A549 (cell line): ENCODE data around the gene LCE5A. TPM values are rescaled to one million over a fixed set of nuclear protein-coding genes. Genes with fewer than 3 reads are reported as not detected.

Experiments used
- ATAC-seq, 2 experiments: fragments of 200-7000 bp in 1 of 2; fragments of >200 bp in 1 of 2; cut with Nextera tagmentation in 1 of 2; cut with Tn5 transposase in 1 of 2; 3 replicates each; pipeline versions ENCODE4 v1.8.0 to v1.9.1; 2018 to 2020; ENCODE audit warnings: mild to moderate bottlenecking in 1 of 2, moderate library complexity in 1 of 2
- CTCF ChIA-PET: fragments of 300-600 bp; sonication (Branson Sonifier 250); formaldehyde crosslinking; extraction: SDS; loops from one replicate; lab custom pipeline; 2021; ENCODE audit warnings: antibody characterized with exemption, inconsistent platforms; lab: Yijun Ruan, JAX
- POLR2A ChIA-PET: fragments of 350-600 bp; formaldehyde crosslinking; extraction: SDS; loops from one replicate; lab custom pipeline; 2021; ENCODE audit warnings: antibody characterized with exemption, inconsistent platforms; lab: Yijun Ruan, JAX
- DNase-seq, 2 experiments: peaks; one replicate each; pipeline versions ENCODE4 v3.0.0 to v3.0.0-alpha.2; 2011 to 2016; ENCODE audit warnings: low read depth in 1 of 2, low spot score in 1 of 2
- FAIRE-seq: peaks from 2 replicates; lab custom pipeline; 2011; peaks lifted over from hg19 to GRCh38; lab: Jason Lieb, UNC
- H3K27ac ChIP-seq, 2 experiments: fragments of >200 bp; sonication (Bioruptor Twin); formaldehyde crosslinking; 3 replicates each; pipeline ENCODE4 v1.5.1; 2016 to 2017
- H3K4me1 ChIP-seq: fragments of >200 bp; sonication (Bioruptor Twin); formaldehyde crosslinking; 3 replicates; pipeline ENCODE4 v1.6.1; 2016
- H3K4me2 ChIP-seq: fragments of >200 bp; sonication (Bioruptor Twin); formaldehyde crosslinking; 3 replicates; pipeline ENCODE4 v1.6.1; 2016
- H3K4me3 ChIP-seq: fragments of >200 bp; sonication (Bioruptor Twin); formaldehyde crosslinking; 3 replicates; pipeline ENCODE4 v1.5.1; 2016
- H3K9me3 ChIP-seq: fragments of >200 bp; sonication (Bioruptor Twin); formaldehyde crosslinking; 3 replicates; pipeline ENCODE4 v1.6.1; 2016
- BCL3 ChIP-seq: fragments of >200 bp; sonication (Bioruptor Twin); formaldehyde crosslinking; IDR thresholded peaks from 3 replicates; pipeline ENCODE4 v1.6.1; 2016
- BHLHE40 ChIP-seq: IDR thresholded peaks from 2 replicates; pipeline ENCODE4 v1.6.1; 2012; ENCODE audit warnings: low read depth, low read length, inconsistent platforms
- CBX8 ChIP-seq: fragments of 200-600 bp; sonication (generic); IDR thresholded peaks from 2 replicates; pipeline ENCODE4 v1.6.1; 2016
- CEBPB ChIP-seq, 2 experiments: fragments of >200 bp in 1 of 2; sonication (Bioruptor Twin) in 1 of 2; formaldehyde crosslinking in 1 of 2; IDR thresholded peaks; 2 replicates each; pipeline ENCODE4 v1.6.1; 2012 to 2016
- CHD2 ChIP-seq: fragments of 150-350 bp; IDR thresholded peaks from 2 replicates; pipeline ENCODE4 v1.6.1; 2014; ENCODE audit warnings: low read length; ENCODE audit not compliant: partially characterized antibody
- CHD4 ChIP-seq: fragments of 200-600 bp; sonication (generic); IDR thresholded peaks from 2 replicates; pipeline ENCODE4 v1.6.1; 2016; ENCODE audit warnings: antibody characterized with exemption, mild to moderate bottlenecking, borderline replicate concordance
- CTCF ChIP-seq: fragments of >200 bp; sonication (Bioruptor Twin); formaldehyde crosslinking; IDR thresholded peaks from 3 replicates; pipeline ENCODE4 v1.5.1; 2016
- EP300 ChIP-seq, 2 experiments: fragments of >200 bp; sonication (Bioruptor Twin); formaldehyde crosslinking; IDR thresholded peaks; 2 replicates in 1 of 2; 3 replicates in 1 of 2; pipeline ENCODE4 v1.6.1; 2016 to 2017
- ESRRA ChIP-seq: fragments of 150-350 bp; IDR thresholded peaks from 2 replicates; pipeline ENCODE4 v1.6.1; 2014; ENCODE audit warnings: mild to moderate bottlenecking, low read length, borderline replicate concordance
- FOSL2 ChIP-seq, 2 experiments: fragments of 450-650 bp in 1 of 2; fragments of >200 bp in 1 of 2; sonication (Bioruptor Twin) in 1 of 2; formaldehyde crosslinking; IDR thresholded peaks; 2 replicates each; pipeline versions ENCODE4 v1.5.0 to v1.6.1; 2016 to 2020; ENCODE audit warnings: mild to moderate bottlenecking in 1 of 2, moderate library complexity in 1 of 2
- FOXS1 ChIP-seq: fragments of 250-450 bp; sonication (Bioruptor Pico); IDR thresholded peaks from 2 replicates; pipeline ENCODE4 v1.5.0; 2020; ENCODE audit warnings: mild to moderate bottlenecking, moderate library complexity
- GATA3 ChIP-seq: IDR thresholded peaks from 2 replicates; pipeline ENCODE4 v1.6.1; 2012; ENCODE audit warnings: borderline replicate concordance
- HES2 ChIP-seq: fragments of >200 bp; sonication (Bioruptor Twin); formaldehyde crosslinking; IDR thresholded peaks from 2 replicates; pipeline ENCODE4 v1.6.1; 2016
- HMGXB4 ChIP-seq: fragments of 250-450 bp; sonication (Bioruptor Pico); IDR thresholded peaks from 2 replicates; pipeline ENCODE4 v1.5.0; 2021; ENCODE audit warnings: mild to moderate bottlenecking, moderate library complexity, borderline replicate concordance
- HOXB5 ChIP-seq: fragments of 250-450 bp; sonication (Bioruptor Pico); IDR thresholded peaks from 2 replicates; pipeline ENCODE4 v1.5.0; 2020; ENCODE audit warnings: mild to moderate bottlenecking, moderate library complexity
- JUN ChIP-seq, 2 experiments: fragments of >200 bp; sonication (Bioruptor Twin); formaldehyde crosslinking; IDR thresholded peaks; 2 replicates in 1 of 2; 3 replicates in 1 of 2; pipeline ENCODE4 v1.6.1; 2016 to 2017
- JUNB ChIP-seq: fragments of >200 bp; sonication (Bioruptor Twin); formaldehyde crosslinking; IDR thresholded peaks from 2 replicates; pipeline ENCODE4 v1.6.1; 2016
- KDM1A ChIP-seq: fragments of 200-600 bp; sonication (generic); IDR thresholded peaks from 2 replicates; pipeline ENCODE4 v1.6.1; 2016; ENCODE audit warnings: low read depth, mild to moderate bottlenecking
- MAFK ChIP-seq: fragments of 450-650 bp; IDR thresholded peaks from 2 replicates; pipeline ENCODE4 v1.6.1; 2014; ENCODE audit not compliant: partially characterized antibody
- MAX ChIP-seq: IDR thresholded peaks from 2 replicates; pipeline ENCODE4 v1.6.1; 2012
- PBX3 ChIP-seq: IDR thresholded peaks from 2 replicates; pipeline ENCODE4 v1.6.1; 2012
- PHF8 ChIP-seq: fragments of 200-600 bp; sonication (generic); IDR thresholded peaks from 2 replicates; pipeline ENCODE4 v1.6.1; 2016; ENCODE audit warnings: low read depth, mild to moderate bottlenecking, antibody characterized with exemption, moderate library complexity, borderline replicate concordance
- POLR2A ChIP-seq: IDR thresholded peaks from 2 replicates; pipeline ENCODE4 v1.6.1; 2012; ENCODE audit warnings: mild to moderate bottlenecking, low read length
- POLR2AphosphoS2 ChIP-seq: conservative IDR thresholded peaks from 2 replicates; pipeline ENCODE4 v1.6.1; 2012; ENCODE audit warnings: low read length, improper control_type of control experiment, inconsistent platforms
- RAD21 ChIP-seq, 2 experiments: fragments of >200 bp in 1 of 2; sonication (Bioruptor Twin) in 1 of 2; formaldehyde crosslinking in 1 of 2; IDR thresholded peaks in 1 of 2; conservative IDR thresholded peaks in 1 of 2; 2 replicates in 1 of 2; 3 replicates in 1 of 2; pipeline ENCODE4 v1.6.1; 2012 to 2018; ENCODE audit warnings: inconsistent platforms in 1 of 2
- RARB ChIP-seq: fragments of 250-450 bp; sonication (Bioruptor Pico); IDR thresholded peaks from 2 replicates; pipeline ENCODE4 v1.8.0; 2021; ENCODE audit warnings: mild to moderate bottlenecking, moderate library complexity
- TP53 ChIP-seq: fragments of 250-450 bp; sonication (Bioruptor Pico); IDR thresholded peaks from 2 replicates; pipeline ENCODE4 v1.5.0; 2021; ENCODE audit warnings: mild to moderate bottlenecking, moderate library complexity
- USF2 ChIP-seq: fragments of 450-650 bp; IDR thresholded peaks from 2 replicates; pipeline ENCODE4 v1.6.1; 2014; ENCODE audit warnings: antibody characterized with exemption
- ZC3H11A ChIP-seq: fragments of 450-650 bp; IDR thresholded peaks from 2 replicates; pipeline ENCODE4 v1.6.1; 2014; ENCODE audit warnings: antibody characterized with exemption, mild to moderate bottlenecking
- ZNF302 ChIP-seq: fragments of 250-450 bp; sonication (Bioruptor Pico); IDR thresholded peaks from 2 replicates; pipeline ENCODE4 v1.9.0; 2021; ENCODE audit warnings: inconsistent platforms, mild to moderate bottlenecking, moderate library complexity
- WGBS: methylation state at CpG from one replicate; pipeline ENCODE4 v1.1.6; 2017; ENCODE audit errors: missing lambda C conversion rate; 5-methylcytosine and 5-hydroxymethylcytosine counted together
- polyA plus RNA-seq, 4 experiments: library from polyadenylated mRNA; depleted of rRNA in 3 of 4; stranded (reverse); fragments of >200 nt; fragmentation: RNase III in 1 of 4; extraction: RNeasy Plus Mini Kit Qiagen cat#74134 plus additional on column Dnase treatment in 1 of 4; gene quantifications; 2 replicates in 3 of 4; 3 replicates in 1 of 4; pipeline ENCODE4 v1.2.3, GENCODE V29; 2011 to 2017

The LCE5A gene
- polyA plus RNA-seq, 2 of the 4 experiments (the other 2 are of a cell fraction), result not detected

- FAIRE-seq, result peak; percentile 82
- ChIA-PET POLR2A (no interaction called here), CTCF (interaction anchor here (0.6 to 7.4 kb wide), 9 partner anchors 8 to 313 kb away, joined by 3 to 75 read pairs (median 6); partner anchors contain the start of genes LCE3D and LCE5A)
- DNase-seq, result peak; percentile 64 to 97
- WGBS, result 0% methylated on average over 2 of the region's 2 CpGs
- peak; percentile 83 to 89 for ATAC-seq
- Histone ChIP-seq H3K9me3 (no peaks in the 10 kb centered on the region), H3K4me2 (peak overlapping the region; percentile 84), H3K27ac (peak overlapping the region; percentile 90 to 92)
- TF ChIP-seq PBX3 (peak; percentile 62), GATA3 (peak; percentile 94), CHD4 (no peak), EP300 (IDR thresholded peaks at IDR 0.05) (peak; percentile 91; a peak in 4 of 5 replicates), KDM1A (no peak), RARB (CRISPR knock-in tag) (0 out of 2 replicates have a peak, but pooled peaks have one; percentile 81), JUNB (peak; percentile 92), MAFK (peak; percentile 66), CHD2 (no peak), ESRRA (peak; percentile 76; the same call in 1 of the 2 replicates), MAX (peak; percentile 75), JUN (IDR thresholded peaks at IDR 0.05) (peak; percentile 63 to 80; a peak in 4 of 5 replicates), HES2 (0 out of 2 replicates have a peak, but pooled peaks have one; percentile 6), FOSL2 (IDR thresholded peaks at IDR 0.05) (peak; percentile 76), FOSL2 (CRISPR knock-in tag; IDR thresholded peaks at IDR 0.05) (peak; percentile 90), RAD21 (conservative IDR thresholded peaks at IDR 0.05 in 1 of 2, IDR thresholded peaks at IDR 0.05 in 1 of 2) (peak in 1 of 2 experiments; percentile 31; a peak in 1 of 5 replicates), CEBPB (IDR thresholded peaks at IDR 0.05) (peak in 1 of 2 experiments; percentile 60; a peak in 2 of 4 replicates), TP53 (CRISPR knock-in tag) (no peak), BCL3 (peak; percentile 73; the same call in 2 of the 3 replicates)
- TF ChIP-seq, all 56 proteins: peak for 14
- Histone ChIP-seq H3K4me3 (no peak overlapping the region), H3K4me1 (peaks cover 61% of the 10 kb centered on the region)
Observed at GRCh38 chr1:152501704-152502103, 8.9 kb upstream of the LCE5A start.

GRCh38 chr1:152502496-152503180 is 8.0 kb upstream of the LCE5A start:
- Histone ChIP-seq H3K4me2 (peak overlapping the region; percentile 84), H3K4me3 (no peak overlapping the region), H3K27ac (peak overlapping the region; percentile 90 to 92), H3K9me3 (no peaks in the 10 kb centered on the region), H3K4me1 (peaks cover 67% of the 10 kb centered on the region)
- WGBS, result 8% methylated on average over 7 of the region's 7 CpGs
- POLR2A ChIA-PET, result no interaction called here
- DNase-seq, result peak; percentile 43 to 84
- ATAC-seq, result peak; percentile 71 to 78
- CTCF ChIA-PET, result interaction anchor here (2.4 to 7.4 kb wide), 3 partner anchors 15 to 32 kb away, joined by 8 to 75 read pairs (median 14); no protein-coding TSS in a partner anchor
- no peak for FAIRE-seq
- TF ChIP-seq PHF8 (no peak), HES2 (no peak), CBX8 (no peak), RARB (CRISPR knock-in tag) (0 out of 2 replicates have a peak, but pooled peaks have one; percentile 23), BHLHE40 (no peak), HOXB5 (no peak), CTCF (no peak), POLR2AphosphoS2 (no peak), USF2 (no peak), CHD4 (no peak), ZNF302 (no peak), HMGXB4 (CRISPR knock-in tag) (no peak), ZC3H11A (no peak), POLR2A (no peak), FOXS1 (no peak)
